ENCODE measurements around the gene TMEM163.
"Not testable (repeated sequence)": the region's sequence is repeated elsewhere in the genome, so short reads cannot be mapped to it uniquely, and the experiment has no call there.

Gene TMEM163

GRCh38 chr2:134539981-134540380 lies 178.8 kb downstream of the TMEM163 start:
- Mint-ChIP-seq H3K4me3 (no peak overlapping the region), H3K36me3 (no peaks in the 10 kb centered on the region), H3K27me3 (peaks cover 1% of the 10 kb centered on the region), H3K4me1 (no peaks in the 10 kb centered on the region), H3K27ac (no peak overlapping the region), H3K9me3 (no peaks in the 10 kb centered on the region)

- Mint-ChIP-seq H3K27ac (no peak overlapping the region), H3K36me3 (no peaks in the 10 kb centered on the region), H3K27me3 (no peaks in the 10 kb centered on the region), H3K4me1 (no peaks in the 10 kb centered on the region), H3K4me3 (no peak overlapping the region), H3K9me3 (no peaks in the 10 kb centered on the region)
Observed at GRCh38 chr2:134537702-134538101, 181.1 kb downstream of the TMEM163 start.

GRCh38 chr2:134537121-134537520 lies 181.7 kb downstream of the TMEM163 start:
- Mint-ChIP-seq H3K27ac (no peak overlapping the region), H3K9me3 (no peaks in the 10 kb centered on the region), H3K27me3 (no peaks in the 10 kb centered on the region), H3K36me3 (no peaks in the 10 kb centered on the region), H3K4me1 (no peaks in the 10 kb centered on the region), H3K4me3 (no peak overlapping the region)

GRCh38 chr2:134536296-134536695 lies 182.5 kb downstream of the TMEM163 start:
- H3K36me3 Mint-ChIP-seq = no peaks in the 10 kb centered on the region
- no peak overlapping the region for H3K4me3 Mint-ChIP-seq
- no peak overlapping the region for H3K27ac Mint-ChIP-seq
- no peaks in the 10 kb centered on the region for H3K4me1 Mint-ChIP-seq
- H3K9me3 Mint-ChIP-seq = no peaks in the 10 kb centered on the region
- H3K27me3 Mint-ChIP-seq = no peaks in the 10 kb centered on the region

- Mint-ChIP-seq H3K27me3 (no peaks in the 10 kb centered on the region), H3K36me3 (no peaks in the 10 kb centered on the region), H3K4me1 (no peaks in the 10 kb centered on the region), H3K9me3 (no peaks in the 10 kb centered on the region), H3K4me3 (no peak overlapping the region), H3K27ac (no peak overlapping the region)
Observed at GRCh38 chr2:134532537-134532936, 186.3 kb downstream of the TMEM163 start.

- Mint-ChIP-seq H3K4me1 (no peaks in the 10 kb centered on the region), H3K9me3 (no peaks in the 10 kb centered on the region), H3K27me3 (peaks cover 2% of the 10 kb centered on the region), H3K27ac (no peak overlapping the region), H3K36me3 (no peaks in the 10 kb centered on the region), H3K4me3 (no peak overlapping the region)
Observed at GRCh38 chr2:134527381-134527780, 191.4 kb downstream of the TMEM163 start.

- no peaks in the 10 kb centered on the region for H3K36me3 Mint-ChIP-seq
- H3K27ac Mint-ChIP-seq = no peak overlapping the region
- H3K4me1 Mint-ChIP-seq = no peaks in the 10 kb centered on the region
- H3K27me3 Mint-ChIP-seq = peaks cover 2% of the 10 kb centered on the region
- H3K9me3 Mint-ChIP-seq = no peaks in the 10 kb centered on the region
- H3K4me3 Mint-ChIP-seq = no peak overlapping the region
Observed at GRCh38 chr2:134522496-134523455, 196.0 kb downstream of the TMEM163 start.

GRCh38 chr2:134518101-134518500 lies 200.7 kb downstream of the TMEM163 start:
- H3K36me3 Mint-ChIP-seq = no peaks in the 10 kb centered on the region
- no peak overlapping the region for H3K27ac Mint-ChIP-seq
- H3K4me3 Mint-ChIP-seq = no peak overlapping the region
- no peaks in the 10 kb centered on the region for H3K4me1 Mint-ChIP-seq
- H3K9me3 Mint-ChIP-seq = no peaks in the 10 kb centered on the region
- no peaks in the 10 kb centered on the region for H3K27me3 Mint-ChIP-seq

GRCh38 chr2:134515137-134515536 lies 203.7 kb downstream of the TMEM163 start:
- H3K4me1 Mint-ChIP-seq = no peaks in the 10 kb centered on the region
- no peak overlapping the region for H3K4me3 Mint-ChIP-seq
- no peaks in the 10 kb centered on the region for H3K27me3 Mint-ChIP-seq
- H3K36me3 Mint-ChIP-seq = no peaks in the 10 kb centered on the region
- H3K27ac Mint-ChIP-seq = no peak overlapping the region
- no peaks in the 10 kb centered on the region for H3K9me3 Mint-ChIP-seq

- Mint-ChIP-seq H3K9me3 (no peaks in the 10 kb centered on the region), H3K27ac (no peak overlapping the region), H3K36me3 (no peaks in the 10 kb centered on the region), H3K4me3 (no peak overlapping the region), H3K4me1 (no peaks in the 10 kb centered on the region), H3K27me3 (no peaks in the 10 kb centered on the region)
Observed at GRCh38 chr2:134513465-134513804, 205.4 kb downstream of the TMEM163 start.

- H3K4me1 Mint-ChIP-seq = no peaks in the 10 kb centered on the region
- H3K9me3 Mint-ChIP-seq = no peaks in the 10 kb centered on the region
- H3K27me3 Mint-ChIP-seq = no peaks in the 10 kb centered on the region
- H3K4me3 Mint-ChIP-seq = no peak overlapping the region
- H3K27ac Mint-ChIP-seq = no peak overlapping the region
- H3K36me3 Mint-ChIP-seq = no peaks in the 10 kb centered on the region
Observed at GRCh38 chr2:134512734-134513464, 205.9 kb downstream of the TMEM163 start.

- Mint-ChIP-seq H3K9me3 (no peaks in the 10 kb centered on the region), H3K4me3 (no peak overlapping the region), H3K27ac (no peak overlapping the region), H3K4me1 (no peaks in the 10 kb centered on the region), H3K36me3 (no peaks in the 10 kb centered on the region), H3K27me3 (no peaks in the 10 kb centered on the region)
Observed at GRCh38 chr2:134508391-134508790, 210.4 kb downstream of the TMEM163 start.

- Mint-ChIP-seq H3K4me3 (no peak overlapping the region), H3K36me3 (no peaks in the 10 kb centered on the region), H3K4me1 (no peaks in the 10 kb centered on the region), H3K27me3 (no peaks in the 10 kb centered on the region), H3K27ac (no peak overlapping the region), H3K9me3 (no peaks in the 10 kb centered on the region)
Observed at GRCh38 chr2:134507697-134508096, 211.1 kb downstream of the TMEM163 start.

GRCh38 chr2:134507159-134507558 lies 211.6 kb downstream of the TMEM163 start:
- not testable (repeated sequence) for H3K9me3 Mint-ChIP-seq, H3K4me3 Mint-ChIP-seq

GRCh38 chr2:134505446-134505845 lies 213.4 kb downstream of the TMEM163 start:
- H3K36me3 Mint-ChIP-seq = no peaks in the 10 kb centered on the region
- no peak overlapping the region for H3K27ac Mint-ChIP-seq
- H3K27me3 Mint-ChIP-seq = no peaks in the 10 kb centered on the region
- H3K4me3 Mint-ChIP-seq = no peak overlapping the region
- H3K9me3 Mint-ChIP-seq = no peaks in the 10 kb centered on the region
- H3K4me1 Mint-ChIP-seq = no peaks in the 10 kb centered on the region

More at GRCh38 chr2:134507159-134507558, 211.6 kb downstream of the TMEM163 start:
- H3K4me1 Mint-ChIP-seq, H3K27ac Mint-ChIP-seq, H3K27me3 Mint-ChIP-seq, H3K36me3 Mint-ChIP-seq: not testable (repeated sequence)

GRCh38 chr2:134504586-134505336 lies 214.0 kb downstream of the TMEM163 start:
- Mint-ChIP-seq H3K27me3 (no peaks in the 10 kb centered on the region), H3K36me3 (no peaks in the 10 kb centered on the region), H3K27ac (no peak overlapping the region), H3K4me3 (no peak overlapping the region), H3K9me3 (no peaks in the 10 kb centered on the region), H3K4me1 (no peaks in the 10 kb centered on the region)
